GM19372 (cell line): Measurements from ENCODE around the gene TMEM273.

Experiments used
- ATAC-seq: cut with Tn5 transposase; IDR thresholded peaks from one replicate; pipeline ENCODE4 v1.9.1; 2021; ENCODE audit warnings: mild to moderate bottlenecking, low read depth, moderate library complexity; ENCODE audit not compliant: unreplicated experiment

The TMEM273 gene, protein sequence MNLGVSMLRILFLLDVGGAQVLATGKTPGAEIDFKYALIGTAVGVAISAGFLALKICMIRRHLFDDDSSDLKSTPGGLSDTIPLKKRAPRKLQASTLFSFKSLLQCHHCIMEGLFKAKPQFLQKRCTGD

DNA sequence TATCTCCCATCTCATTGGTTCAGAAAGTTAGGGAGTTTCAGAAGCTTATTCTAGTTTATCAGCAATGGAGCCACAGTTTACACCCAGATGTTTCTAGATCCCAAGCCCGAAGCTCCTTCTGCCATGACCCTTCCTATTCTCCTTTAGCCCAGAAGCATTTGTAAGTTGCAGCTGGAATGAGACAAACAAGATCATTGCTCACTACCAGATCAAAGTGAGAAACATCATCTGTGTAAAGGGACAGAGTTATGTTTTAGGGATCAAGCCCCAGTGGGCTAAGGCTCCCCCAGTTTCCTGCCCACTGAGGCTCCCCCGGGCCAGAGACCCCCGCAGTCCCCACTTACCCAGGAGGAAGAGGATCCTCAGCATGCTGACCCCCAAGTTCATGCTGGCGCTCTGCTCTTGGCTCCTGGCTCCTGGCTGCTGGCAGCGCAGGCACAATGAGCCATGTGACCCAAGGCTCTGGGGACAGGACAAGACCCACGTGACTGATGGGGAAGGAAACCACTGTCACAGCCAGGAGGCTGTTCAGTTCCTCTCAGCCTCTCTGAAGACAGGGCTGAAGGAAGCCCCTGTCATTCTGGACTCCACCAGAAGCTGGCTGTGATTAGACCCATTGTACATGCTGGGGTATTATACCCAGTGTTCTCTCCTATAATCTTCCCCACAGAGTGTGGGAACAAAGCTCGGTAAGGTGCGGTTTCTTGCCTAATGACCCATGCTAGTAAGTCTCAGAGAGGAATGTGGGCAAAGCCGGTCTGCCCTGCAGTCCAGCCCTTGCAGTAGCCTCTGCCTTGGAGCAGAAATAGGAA lies at the start of gene TMEM273:
Gene TMEM273, minus strand, starts transcription at position 442 of the 812 bp plus-strand sequence. Its CDS starts 55 bp downstream, at position 387.
- ATAC-seq = peak; percentile 54

DNA sequence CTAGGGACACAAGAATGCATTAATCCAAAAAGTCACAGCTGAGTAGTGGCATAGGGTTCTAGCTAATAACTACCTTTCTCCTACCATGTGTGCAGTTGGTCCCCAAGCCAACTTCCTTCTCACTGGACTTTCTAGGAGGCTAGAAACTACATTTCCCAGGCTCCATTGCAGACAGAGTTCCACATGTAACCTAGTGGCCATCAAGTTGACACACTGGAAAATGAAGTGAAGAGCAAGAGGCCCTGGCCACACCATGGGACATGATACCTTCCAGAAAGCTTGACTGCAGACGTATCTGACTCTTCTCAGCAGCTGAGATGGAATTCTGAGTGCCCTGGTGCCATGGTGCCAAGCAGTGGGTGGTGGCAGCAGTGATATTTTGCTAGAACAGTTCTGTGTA lies 49.8 kb upstream of the TMEM273 start:
- ATAC-seq = no peak

DNA sequence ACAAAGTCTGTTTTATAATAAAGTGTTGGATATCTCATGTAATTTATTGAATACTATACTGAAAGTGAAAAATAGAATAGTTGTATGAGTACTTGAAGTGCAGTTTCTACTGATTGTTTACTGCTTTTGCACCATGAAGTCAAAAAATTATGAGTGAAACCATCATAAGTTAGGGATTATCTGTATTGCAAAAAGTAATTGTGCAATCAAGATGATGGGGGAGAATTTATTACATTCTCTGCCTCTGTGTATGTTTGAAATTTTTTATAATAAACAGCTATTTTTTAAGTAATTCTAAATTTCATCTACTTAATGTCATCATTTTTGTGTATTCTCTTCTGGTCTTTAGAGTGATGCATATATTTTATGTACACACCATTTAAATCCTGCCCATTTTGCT lies 47.2 kb upstream of the TMEM273 start:
- no peak for ATAC-seq

DNA sequence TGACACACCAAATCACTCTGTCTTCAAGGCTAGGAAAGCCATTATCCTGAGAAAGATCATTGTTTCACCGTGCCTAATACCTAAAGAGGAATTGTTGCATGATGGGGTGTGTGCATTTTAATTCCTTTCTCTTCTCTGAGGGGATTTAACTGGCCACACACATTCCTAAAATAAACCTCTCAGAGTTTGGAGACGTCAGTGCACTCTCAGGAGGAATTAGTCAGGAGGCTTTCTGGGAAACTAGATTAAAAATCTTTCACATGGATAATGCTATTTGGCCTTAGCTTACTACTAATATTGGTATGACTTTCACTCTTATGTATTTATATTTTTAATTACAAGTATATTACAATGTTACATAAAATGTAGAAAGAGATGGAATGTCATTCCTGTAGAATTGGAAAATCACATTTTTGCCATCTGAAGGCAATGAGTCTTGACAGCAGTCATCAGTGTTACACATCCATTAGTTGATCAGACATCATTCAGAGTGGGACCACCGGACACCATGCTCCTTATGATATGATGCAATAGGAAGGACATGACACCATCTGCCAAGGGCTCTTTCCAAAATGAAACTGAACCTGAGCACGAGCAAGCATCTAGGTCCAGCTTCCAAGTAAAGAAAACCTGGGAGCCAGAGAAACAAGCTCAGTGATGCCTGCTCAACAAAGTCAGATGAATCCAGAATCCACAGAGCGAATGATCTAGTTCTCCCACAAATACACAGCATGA lies 43.1 kb upstream of the TMEM273 start:
- ATAC-seq = no peak

DNA sequence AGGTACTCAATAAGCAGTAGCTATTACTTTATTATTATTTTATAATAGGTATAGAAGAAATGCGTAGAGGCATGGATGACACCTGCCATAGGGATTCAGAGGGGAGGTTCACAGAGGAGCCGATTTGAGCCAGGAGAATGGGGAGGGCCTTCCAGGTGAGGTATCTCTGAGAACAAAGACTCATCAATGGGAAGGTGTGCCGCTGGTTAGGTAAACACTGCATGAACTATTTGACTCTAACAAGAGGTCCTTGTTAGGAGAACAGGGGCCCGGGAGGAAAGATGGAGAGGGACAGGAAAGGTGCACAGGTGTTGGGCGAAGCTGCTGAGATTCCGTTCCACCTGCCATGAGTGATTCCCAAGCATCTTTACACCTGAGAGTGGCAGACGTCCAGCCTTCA lies 41.8 kb upstream of the TMEM273 start:
- ATAC-seq = no peak

DNA sequence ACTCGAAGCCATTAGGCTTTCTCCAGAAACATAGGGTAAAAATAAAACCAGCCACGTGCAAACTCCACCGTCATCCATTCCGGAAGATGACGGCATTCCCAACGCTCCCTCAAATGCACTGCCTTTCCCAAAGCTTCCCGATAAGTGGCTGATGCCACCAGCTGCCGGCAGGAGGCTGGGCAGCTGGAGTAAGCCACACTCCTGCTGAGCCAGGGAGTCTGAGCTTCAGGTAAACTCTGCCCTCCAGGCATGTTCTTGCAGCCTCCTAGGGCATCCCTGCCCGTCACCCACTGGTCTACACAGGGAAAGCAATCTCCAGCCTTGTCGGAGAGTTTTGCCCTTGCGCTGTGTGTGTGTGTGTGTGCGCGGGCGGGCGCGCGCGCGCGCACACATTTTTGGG lies 40.5 kb upstream of the TMEM273 start:
- ATAC-seq = no peak

DNA sequence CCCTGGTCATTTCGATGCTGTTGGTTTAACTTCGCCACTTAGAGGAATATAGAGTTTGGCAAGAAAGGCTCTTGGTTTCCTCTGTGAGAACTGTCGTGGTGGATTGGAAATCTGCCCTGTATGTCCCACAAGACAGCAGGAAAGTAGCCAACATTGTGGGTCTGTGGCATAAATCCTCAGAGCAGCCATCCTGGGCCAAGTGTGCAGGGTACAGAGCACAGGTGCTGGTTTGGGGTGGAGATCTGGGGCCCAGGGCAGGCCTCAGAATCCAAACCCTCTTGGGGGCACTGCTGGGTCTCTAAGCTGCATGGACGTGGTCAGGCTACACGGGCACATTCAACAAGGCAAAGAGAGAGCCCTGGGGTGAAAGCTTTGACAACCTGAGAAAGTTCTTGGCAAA lies 39.2 kb upstream of the TMEM273 start:
- no peak for ATAC-seq

DNA sequence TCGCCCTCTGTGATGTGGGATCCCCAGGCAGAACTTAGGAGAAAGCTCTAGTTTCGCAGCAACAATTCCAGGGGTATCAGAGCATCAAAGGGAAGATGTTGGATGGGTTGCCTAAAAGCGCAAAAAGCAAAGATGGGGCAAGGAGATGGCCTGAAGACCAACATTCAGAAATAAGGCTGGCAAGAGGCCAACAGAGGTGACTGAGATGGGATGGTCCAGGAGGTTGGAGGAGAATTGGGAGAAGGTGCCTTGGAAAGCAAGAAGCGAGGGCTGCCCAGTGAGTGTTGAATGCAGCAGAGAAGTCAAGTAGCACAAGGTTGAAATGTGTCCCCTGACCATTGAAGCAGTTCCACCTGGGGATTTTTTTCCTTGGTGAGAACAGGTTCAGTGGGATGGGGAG lies 38.4 kb upstream of the TMEM273 start:
- no peak for ATAC-seq

DNA sequence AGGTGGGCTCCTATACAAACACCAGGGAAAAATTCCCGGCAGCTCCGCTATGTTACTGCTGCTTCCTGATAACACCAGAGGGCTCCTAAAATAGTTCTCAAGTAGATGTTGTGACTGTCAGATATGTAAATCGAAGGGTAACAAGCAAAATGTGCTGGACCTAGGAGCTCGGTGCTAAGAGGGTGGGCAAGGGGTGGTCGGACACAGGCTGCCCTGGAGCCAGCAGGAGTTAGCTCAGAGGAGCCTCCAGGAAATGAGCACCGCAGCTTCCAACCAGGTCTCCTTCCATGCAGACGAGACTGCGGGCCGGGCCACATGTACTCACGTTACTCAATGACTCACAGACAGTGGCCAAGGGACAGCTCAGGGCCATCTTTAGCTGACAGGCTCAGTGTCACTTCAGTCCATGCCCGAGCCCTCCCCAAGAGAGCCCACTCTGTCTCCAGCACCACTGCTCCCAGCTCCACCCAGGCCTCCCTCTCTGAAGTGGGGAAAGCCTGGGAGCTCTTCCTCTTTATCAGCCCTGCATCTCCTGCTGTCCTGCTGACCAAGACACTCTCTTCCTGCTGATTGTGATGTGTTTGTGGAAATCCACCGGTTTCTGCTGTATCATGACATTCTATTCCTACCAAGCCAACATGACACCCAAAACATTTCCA lies 37.2 kb upstream of the TMEM273 start:
- ATAC-seq = no peak

DNA sequence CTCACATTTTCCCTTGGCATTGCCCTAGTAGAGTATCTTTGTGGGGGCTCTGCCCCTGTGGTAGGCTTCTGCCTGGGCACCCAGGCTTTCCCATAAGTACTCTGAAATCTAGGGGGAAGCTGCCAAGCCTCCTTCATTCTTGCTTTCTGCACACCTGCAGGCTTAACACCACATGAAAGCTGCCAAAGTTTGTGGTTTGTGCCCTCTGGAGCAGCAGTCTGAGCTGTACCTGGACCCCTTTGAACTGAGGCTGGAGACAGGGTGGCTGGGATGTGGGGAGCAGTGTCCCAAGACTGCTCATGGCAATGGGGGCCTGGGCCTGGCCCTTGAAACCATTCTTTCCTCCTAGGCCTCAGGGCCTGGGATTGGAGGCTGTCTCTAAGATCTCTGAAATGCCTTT lies 35.0 kb upstream of the TMEM273 start:
- no peak for ATAC-seq

DNA sequence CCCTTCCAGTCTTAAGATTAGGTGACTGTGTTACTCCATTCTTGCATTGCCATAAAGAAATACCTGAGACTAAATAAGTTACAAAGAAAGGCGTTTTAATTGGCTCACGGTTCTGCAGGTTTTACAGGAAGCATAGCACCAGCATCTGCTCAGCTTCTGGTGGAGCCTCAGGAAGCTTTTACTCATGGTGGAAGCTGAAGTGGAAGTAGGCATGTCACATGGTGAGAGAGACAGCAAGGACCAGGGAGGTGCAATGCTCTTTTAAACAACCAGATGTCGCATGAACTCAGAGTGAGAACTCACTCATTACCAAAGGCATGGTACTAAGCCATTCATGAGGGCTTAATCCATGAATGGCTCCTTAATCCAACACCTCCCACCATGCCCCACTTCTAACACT lies 34.0 kb upstream of the TMEM273 start:
- ATAC-seq = no peak

DNA sequence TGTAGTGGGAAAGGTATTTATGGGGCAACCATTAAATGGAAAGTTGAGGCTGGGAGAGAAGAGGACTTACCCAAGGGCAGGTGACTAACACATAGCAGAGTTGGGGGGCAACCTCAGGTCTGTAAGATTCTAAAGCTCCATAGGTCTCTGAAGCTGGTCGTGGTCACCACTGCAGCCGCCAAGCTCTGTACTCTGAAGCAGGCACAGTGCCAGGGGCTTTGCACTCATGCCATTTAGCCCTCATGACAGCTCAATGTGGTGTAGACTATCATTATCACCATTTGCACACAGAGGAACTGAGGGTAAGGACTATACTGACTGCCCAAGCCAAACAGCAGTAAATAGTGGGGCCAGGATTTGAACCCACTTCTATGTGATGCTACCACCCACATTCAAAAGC lies 32.5 kb upstream of the TMEM273 start:
- no peak for ATAC-seq

DNA sequence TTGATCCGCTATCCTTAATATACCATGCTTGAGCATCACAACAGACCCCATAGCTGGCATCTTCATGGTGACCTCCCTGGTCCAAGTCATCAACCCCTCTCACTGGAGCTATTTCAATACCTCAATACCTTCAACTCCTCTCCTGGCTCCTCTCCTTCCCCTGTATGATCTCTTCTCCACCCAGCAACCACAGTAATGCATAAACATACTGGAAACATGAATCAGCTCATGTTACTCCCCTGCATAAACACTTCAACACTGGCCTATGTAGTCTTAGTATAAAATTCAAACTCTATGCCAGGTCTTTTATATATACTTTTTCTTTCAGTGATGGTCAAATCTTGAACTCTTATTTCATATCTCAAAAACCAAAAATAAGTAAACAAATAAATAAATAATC lies 31.8 kb upstream of the TMEM273 start:
- ATAC-seq = no peak

DNA sequence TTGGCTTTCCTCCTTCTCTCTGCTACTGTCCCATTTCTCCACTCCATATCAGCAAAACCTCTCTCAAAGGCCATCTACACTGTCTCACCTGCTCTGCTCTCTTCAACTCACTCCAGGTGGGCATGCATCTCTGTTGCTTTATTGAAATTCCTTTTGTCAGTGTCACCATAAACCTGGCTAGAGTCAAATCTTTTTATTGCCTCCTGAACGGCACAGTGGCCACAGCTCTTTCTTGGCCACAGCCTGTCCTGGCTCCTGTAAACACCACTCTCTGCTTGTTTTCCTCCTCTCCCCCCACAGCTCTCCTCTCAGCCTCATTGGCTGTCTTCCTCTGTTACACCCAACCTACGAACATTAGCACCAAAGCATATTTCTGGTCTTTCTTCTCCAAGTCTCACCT lies 31.1 kb upstream of the TMEM273 start:
- no peak for ATAC-seq

DNA sequence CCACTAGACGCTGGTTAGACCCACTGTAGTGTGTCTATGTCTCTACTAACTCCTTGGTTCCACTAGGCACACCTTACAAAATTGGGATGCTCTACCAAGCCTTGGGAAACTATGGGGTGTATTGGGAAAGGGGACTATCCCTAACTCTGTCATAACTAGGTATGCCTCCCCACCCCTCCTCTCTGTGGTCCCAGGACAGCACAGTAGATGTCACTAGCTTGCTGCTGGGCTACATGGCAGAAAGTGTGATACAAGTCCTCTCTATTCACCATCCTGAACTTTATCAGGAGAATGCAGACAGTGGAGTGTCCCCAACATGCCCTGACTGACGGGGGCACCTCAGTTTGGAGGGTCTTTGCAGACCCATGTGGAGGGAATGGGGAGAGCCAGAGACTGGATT lies 30.3 kb upstream of the TMEM273 start:
- no peak for ATAC-seq

DNA sequence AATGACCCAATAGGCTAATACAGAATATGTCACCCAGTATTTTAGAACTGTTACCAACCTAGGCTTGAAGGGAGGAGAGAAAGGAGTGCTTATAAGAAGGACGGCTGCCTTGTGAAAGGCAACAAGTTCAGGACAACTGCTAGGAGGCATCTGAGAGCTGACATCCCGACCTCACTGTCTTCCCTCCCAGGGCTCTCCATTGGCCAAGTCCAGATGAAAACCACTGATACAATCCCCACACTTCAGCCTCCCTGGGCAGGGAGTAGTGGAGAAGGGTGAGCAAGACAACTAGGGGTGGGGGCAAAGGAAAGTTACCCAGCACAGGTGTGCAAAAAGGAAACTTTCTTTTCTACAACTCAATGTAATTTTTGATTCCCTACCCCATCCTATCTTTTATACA lies 29.5 kb upstream of the TMEM273 start:
- no peak for ATAC-seq

DNA sequence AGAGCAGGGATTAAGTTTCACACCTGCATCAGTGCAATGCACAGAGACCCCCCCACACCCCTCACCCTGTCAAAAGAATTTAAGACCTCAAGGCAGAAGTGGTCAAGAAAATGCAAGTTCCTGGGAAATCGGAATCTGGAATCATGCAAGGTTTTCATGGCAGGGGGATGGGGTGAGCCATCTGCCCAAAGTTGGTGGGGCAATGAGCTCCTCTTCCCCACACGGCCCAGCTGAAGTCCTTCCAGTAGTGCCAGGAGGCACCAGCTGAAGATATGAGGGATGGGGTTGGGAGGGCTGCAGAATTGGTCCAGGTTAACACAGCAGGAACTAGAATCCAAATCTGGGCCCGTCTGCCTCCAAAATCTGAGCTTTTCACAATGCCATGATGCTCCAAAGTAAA lies 25.0 kb upstream of the TMEM273 start:
- no peak for ATAC-seq

DNA sequence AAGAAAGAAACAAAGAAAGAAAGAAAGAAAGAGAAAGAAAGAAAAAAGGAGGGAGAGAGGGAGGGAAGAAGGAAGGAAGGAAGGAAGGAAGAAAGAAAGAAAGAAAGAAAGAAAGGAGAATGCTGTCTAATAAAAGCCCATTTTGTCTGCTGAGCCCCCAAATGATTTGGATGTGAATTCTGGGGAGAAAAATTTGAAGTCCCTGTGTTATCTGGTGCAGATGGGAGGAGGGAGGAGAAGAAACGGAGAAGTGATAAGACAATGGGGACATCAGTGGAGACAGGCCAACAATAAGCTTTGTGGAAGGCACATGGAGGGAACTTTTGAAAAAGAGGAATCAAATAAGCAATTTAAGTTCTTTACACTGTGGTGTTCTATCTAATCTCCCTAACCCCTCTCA lies 24.6 kb upstream of the TMEM273 start:
- no peak for ATAC-seq

DNA sequence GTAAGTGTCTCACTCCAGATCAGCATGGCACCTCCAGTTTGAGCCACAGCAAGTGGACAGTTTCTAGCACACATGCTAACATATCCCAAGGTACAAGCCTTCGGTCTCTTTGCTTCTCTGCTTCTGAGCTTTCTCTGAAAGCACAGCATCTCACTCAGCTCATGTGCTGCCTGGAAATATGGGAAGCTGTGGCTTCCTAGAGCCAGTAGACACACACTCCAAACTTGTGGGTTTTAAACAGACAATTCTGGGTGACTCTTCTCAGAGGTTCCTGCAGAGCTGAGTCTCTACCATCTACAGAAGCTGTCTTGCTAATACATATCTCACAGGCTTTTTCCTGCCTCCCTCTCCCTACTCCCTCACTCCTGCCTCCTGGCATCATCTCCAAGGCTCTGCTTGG lies 23.9 kb upstream of the TMEM273 start:
- no peak for ATAC-seq

DNA sequence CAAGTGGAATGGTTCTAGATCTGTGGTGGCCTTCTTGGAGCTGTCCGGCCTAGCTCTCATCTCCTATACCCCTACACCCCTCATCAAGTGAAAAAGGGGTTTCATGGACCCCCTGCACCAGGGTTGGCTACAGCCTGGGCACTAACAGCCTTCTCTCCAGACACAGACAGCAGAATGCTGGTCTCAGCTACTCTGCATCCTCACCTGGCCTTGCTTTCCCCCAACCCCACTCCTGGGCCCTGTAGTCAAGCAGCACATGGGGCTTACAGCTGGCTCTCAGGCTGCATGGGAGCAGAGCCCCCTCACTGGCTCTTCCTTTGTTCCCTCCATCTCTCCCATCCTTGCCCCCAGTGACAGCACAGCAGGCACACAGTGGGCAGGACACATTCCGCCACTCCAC lies 20.8 kb upstream of the TMEM273 start:
- no peak for ATAC-seq

DNA sequence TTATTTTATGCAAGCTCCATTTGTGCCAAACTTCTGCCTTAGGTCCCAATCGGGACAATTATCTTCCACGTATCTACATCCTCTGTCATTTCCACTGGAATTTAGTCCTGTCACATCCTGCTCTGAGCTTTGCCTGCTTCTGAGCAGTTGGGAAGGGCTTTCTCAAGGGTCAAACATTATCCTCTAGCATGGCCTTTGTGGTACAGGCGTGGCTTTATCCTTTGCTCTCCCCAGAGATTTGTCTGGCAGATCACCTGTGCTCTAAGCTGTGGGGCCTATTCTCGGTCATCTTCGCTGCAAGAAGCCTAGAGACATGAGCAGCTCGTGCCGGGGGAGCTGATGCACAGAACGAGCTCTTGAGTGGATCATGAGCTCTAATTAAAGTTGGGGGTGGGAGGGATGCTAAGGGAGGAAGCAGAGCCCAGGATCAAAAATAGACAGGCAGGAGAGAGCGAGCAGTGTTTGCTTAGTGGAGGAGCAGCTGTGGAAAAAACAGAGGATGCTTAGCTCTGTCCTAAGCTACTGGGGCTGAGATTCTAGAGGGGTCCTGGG lies 19.8 kb upstream of the TMEM273 start:
- no peak for ATAC-seq
